Natural killer cell (primary cell): ENCODE results near the gene PECR. TPM values are rescaled to one million over a fixed set of nuclear protein-coding genes. Genes with fewer than 3 reads are reported as not detected.
A peak's percentile ranks its signal among the peaks of the same experiment; 100 is the strongest.

Experiments used
- ATAC-seq, 3 donors: fragments of 150-1000 bp in 2 of 3; fragments of 200-7000 bp in 1 of 3; cut with Tn5 transposase; 1 replicate in 1 of 3; 2 replicates in 2 of 3; pipeline ENCODE4 v1.10.0; 2021; ENCODE audit warnings: mild to moderate bottlenecking in 2 of 3, moderate library complexity in 2 of 3
- DNase-seq, 2 donors: peaks; one replicate each; pipeline versions ENCODE4 v3.0.0 to v3.0.0-alpha.2; 2013 to 2021; ENCODE audit warnings: mixed read lengths in 1 of 2
- H3K27ac ChIP-seq: one replicate; pipeline ENCODE4 v1.5.1; 2013; ENCODE audit warnings: mild to moderate bottlenecking, low read length
- H3K27me3 ChIP-seq: one replicate; pipeline ENCODE4 v1.6.1; 2013; ENCODE audit warnings: low read length; ENCODE audit not compliant: control insufficient read depth, insufficient read depth
- H3K36me3 ChIP-seq: one replicate; pipeline ENCODE4 v1.6.1; 2013; ENCODE audit warnings: low read length; ENCODE audit not compliant: control insufficient read depth, insufficient read depth
- H3K4me1 ChIP-seq: one replicate; pipeline ENCODE4 v1.6.1; 2013; ENCODE audit warnings: low read length; ENCODE audit not compliant: control insufficient read depth, insufficient read depth
- H3K4me3 ChIP-seq: one replicate; pipeline ENCODE4 v1.5.1; 2013; ENCODE audit warnings: low read length
- H3K9me3 ChIP-seq: one replicate; pipeline ENCODE4 v1.6.1; 2013; ENCODE audit warnings: low read length; ENCODE audit not compliant: control insufficient read depth, insufficient read depth
- H3K27ac Mint-ChIP-seq, 2 donors: one replicate each; pipeline ENCODE4 v1.8.0; 2022; ENCODE audit warnings: mild to moderate bottlenecking in 2 of 2, mixed read lengths in 2 of 2, moderate library complexity in 1 of 2
- H3K27me3 Mint-ChIP-seq, 2 donors: one replicate each; pipeline ENCODE4 v1.8.0; 2022; ENCODE audit warnings: low read depth in 2 of 2, mixed read lengths in 2 of 2
- H3K36me3 Mint-ChIP-seq: one replicate; pipeline ENCODE4 v1.8.0; 2022; ENCODE audit warnings: mixed read lengths
- H3K4me1 Mint-ChIP-seq, 2 donors: one replicate each; pipeline ENCODE4 v1.8.0; 2022; ENCODE audit warnings: mixed read lengths in 2 of 2
- H3K4me3 Mint-ChIP-seq: one replicate; pipeline ENCODE4 v1.8.0; 2022; ENCODE audit warnings: mild to moderate bottlenecking, moderate library complexity, mixed read lengths
- H3K9me3 Mint-ChIP-seq, 2 donors: one replicate each; pipeline ENCODE4 v1.8.0; 2022; ENCODE audit warnings: mixed read lengths in 2 of 2
- CTCF ChIP-seq: fragments of 200-600 bp; IDR thresholded peaks from one replicate; pipeline ENCODE4 v1.8.0; 2022; ENCODE audit warnings: antibody characterized with exemption
- WGBS: methylation state at CpG from one replicate; pipeline ENCODE4 v1.1.7; 2013; ENCODE audit warnings: missing lambda C conversion rate; ENCODE audit not compliant: insufficient coverage; 5-methylcytosine and 5-hydroxymethylcytosine counted together
- intact Hi-C: fragments of 100-400 bp; cut with micrococcal nuclease; formaldehyde crosslinking; loops from one replicate; pipeline ENCODE4 v1.14.2; 2022
- total RNA-seq, 4 donors: library from RNA; stranded (reverse); fragments of 120-200 nt in 1 of 4; gene quantifications; one replicate each; pipeline versions ENCODE4 v1.2.3 to v1.2.4, GENCODE V29; 2013 to 2022

Gene PECR
- total RNA-seq, 3 donors from 2014 or later (not counting 1 experiment from before 2014, with no cell fraction given) = 15.4 to 25.7 (median 17.5) TPM

GRCh38 chr2:216064665-216065064, 16.9 kb downstream of the PECR start:
- ATAC-seq (no peak), DNase-seq (no peak)
- Histone ChIP-seq H3K36me3 (peaks cover 15% of the 10 kb centered on the region), H3K27ac (no peak overlapping the region), H3K4me3 (no peak overlapping the region), H3K9me3 (no peaks in the 10 kb centered on the region), H3K4me1 (no peaks in the 10 kb centered on the region), H3K27me3 (no peaks in the 10 kb centered on the region)
- no peaks in the 10 kb centered on the region for H3K36me3 Mint-ChIP-seq
- no peaks in the 10 kb centered on the region for H3K27me3 Mint-ChIP-seq
- no peak overlapping the region for H3K27ac Mint-ChIP-seq
- H3K4me3 Mint-ChIP-seq = no peak overlapping the region
- H3K4me1 Mint-ChIP-seq = peaks cover 9 to 10% of the 10 kb centered on the region in 2 donors
- intact Hi-C loops = no loop called here
- H3K9me3 Mint-ChIP-seq = no peaks in the 10 kb centered on the region
- WGBS = no CpG with 5 or more reads among the region's 1 CpG
- no peak for TF ChIP-seq CTCF

- Mint-ChIP-seq H3K36me3 (no peaks in the 10 kb centered on the region), H3K9me3 (no peaks in the 10 kb centered on the region), H3K4me1 (peaks cover 10 to 11% of the 10 kb centered on the region in 2 donors), H3K27ac (no peak overlapping the region), H3K27me3 (no peaks in the 10 kb centered on the region), H3K4me3 (no peak overlapping the region)
- H3K4me3 ChIP-seq = no peak overlapping the region
- no peaks in the 10 kb centered on the region for H3K4me1 ChIP-seq
- no peak for ATAC-seq
- H3K27ac ChIP-seq = no peak overlapping the region
- H3K36me3 ChIP-seq = peaks cover 16% of the 10 kb centered on the region
- H3K9me3 ChIP-seq = no peaks in the 10 kb centered on the region
- 96% methylated on average over 2 of the region's 2 CpGs for WGBS
- no peaks in the 10 kb centered on the region for H3K27me3 ChIP-seq
- intact Hi-C loops = no loop called here
- no peak for DNase-seq
- TF ChIP-seq CTCF = no peak
Measured at GRCh38 chr2:216064014-216064630, 17.5 kb downstream of the PECR start.

GRCh38 chr2:216059233-216059834, 22.3 kb downstream of the PECR start:
- Mint-ChIP-seq H3K4me1 (peaks cover 36 to 37% of the 10 kb centered on the region in 2 donors), H3K9me3 (no peaks in the 10 kb centered on the region), H3K4me3 (peak overlapping the region; percentile 65), H3K27me3 (no peaks in the 10 kb centered on the region), H3K27ac (peak overlapping the region; percentile 93 to 94), H3K36me3 (no peaks in the 10 kb centered on the region)
- no peak overlapping the region for H3K4me3 ChIP-seq
- TF ChIP-seq CTCF = peak; percentile 18
- peaks cover 6% of the 10 kb centered on the region for H3K36me3 ChIP-seq
- DNase-seq (peak in 1 of 2 donors; percentile 35), ATAC-seq (no peak)
- no peak overlapping the region for H3K27ac ChIP-seq
- H3K9me3 ChIP-seq = no peaks in the 10 kb centered on the region
- intact Hi-C loops = no loop called here
- H3K27me3 ChIP-seq = no peaks in the 10 kb centered on the region
- H3K4me1 ChIP-seq = peaks cover 14% of the 10 kb centered on the region
- WGBS = 100% methylated on average over 3 of the region's 5 CpGs
